GM19025 (cell line): ENCODE measurements around the gene GIGYF2.

Source experiments
- ATAC-seq: cut with Tn5 transposase; IDR thresholded peaks from one replicate; pipeline ENCODE4 v1.9.1; 2021; ENCODE audit warnings: mild to moderate bottlenecking, low read depth, moderate library complexity; ENCODE audit not compliant: unreplicated experiment

The GIGYF2 gene

DNA sequence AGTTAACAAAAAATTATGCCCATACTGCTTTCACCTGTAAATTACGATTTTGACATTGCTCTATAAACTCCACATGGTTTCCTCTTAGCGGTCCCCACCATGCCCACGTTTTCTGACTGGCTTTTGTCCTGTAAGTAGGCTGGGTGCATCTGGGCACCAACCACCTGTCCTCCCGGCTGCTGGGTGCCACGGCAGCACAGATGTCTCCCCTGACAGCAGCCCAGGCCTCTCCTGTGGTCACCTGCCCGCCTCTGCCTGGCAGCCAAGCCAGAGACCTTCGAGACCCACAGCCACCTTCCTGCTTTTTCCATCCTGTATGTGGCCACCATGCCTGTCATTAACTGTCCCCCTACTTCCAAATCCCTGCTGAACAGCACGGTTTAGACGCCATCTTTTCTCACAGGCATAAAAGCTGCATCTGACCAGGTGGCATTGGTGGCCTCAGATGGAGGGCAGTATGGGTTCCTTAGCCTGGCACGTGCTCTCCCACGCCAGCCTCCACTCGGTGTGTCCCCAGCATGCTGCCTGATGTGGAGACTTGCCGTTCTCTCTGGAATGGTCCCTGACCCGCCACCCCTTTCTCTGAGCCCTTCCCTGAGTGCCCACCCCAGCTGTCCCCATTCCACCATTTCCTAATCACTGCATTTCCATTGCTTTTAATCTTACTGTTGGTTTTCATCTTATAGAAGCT, 191.9 kb downstream of the GIGYF2 start:
- ATAC-seq: no peak

DNA sequence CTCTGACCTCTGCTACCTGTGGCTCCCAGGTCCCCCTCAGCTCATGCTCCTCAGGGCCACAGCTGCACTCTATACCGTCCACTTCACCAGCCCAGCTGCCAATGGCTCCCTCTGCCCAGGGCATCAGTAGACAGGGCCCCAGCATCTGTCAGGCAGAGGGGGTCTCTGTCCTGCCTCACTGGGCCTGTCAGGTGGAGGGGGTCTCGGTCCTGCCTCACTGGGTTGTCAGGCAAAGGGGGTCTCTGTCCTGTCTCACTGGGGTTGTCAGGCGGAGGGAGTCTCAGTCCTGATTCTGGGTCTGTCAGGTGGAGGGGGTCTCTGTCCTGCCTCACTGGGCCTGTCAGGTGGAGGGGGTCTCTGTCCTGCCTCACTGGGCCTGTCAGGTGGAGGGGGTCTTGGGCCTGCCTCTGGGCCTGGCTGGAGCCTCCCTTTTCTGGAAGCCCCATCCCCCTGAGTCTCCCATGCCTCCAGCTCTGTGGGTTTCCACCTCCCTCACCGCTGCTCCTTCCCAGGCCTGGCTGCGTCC, 192.8 kb downstream of the GIGYF2 start:
- ATAC-seq: no peak

DNA sequence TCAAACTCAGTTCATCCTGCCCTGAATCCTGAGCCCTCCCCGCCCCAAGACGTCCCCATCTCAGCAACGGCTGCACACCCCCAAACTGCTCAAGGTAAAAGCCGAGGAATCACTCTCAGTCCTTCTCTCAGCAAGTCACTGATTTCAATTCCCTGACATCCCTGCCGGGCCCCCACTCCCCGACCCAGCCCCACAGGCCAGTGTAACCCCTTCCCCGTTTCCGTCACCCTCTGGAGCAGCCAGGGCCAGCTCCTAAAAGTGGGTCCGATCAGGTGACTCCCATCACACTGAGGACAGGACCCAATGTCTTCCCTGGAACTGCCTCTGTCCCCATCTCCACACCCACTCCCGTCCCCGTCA, 193.4 kb downstream of the GIGYF2 start:
- ATAC-seq: no peak

DNA sequence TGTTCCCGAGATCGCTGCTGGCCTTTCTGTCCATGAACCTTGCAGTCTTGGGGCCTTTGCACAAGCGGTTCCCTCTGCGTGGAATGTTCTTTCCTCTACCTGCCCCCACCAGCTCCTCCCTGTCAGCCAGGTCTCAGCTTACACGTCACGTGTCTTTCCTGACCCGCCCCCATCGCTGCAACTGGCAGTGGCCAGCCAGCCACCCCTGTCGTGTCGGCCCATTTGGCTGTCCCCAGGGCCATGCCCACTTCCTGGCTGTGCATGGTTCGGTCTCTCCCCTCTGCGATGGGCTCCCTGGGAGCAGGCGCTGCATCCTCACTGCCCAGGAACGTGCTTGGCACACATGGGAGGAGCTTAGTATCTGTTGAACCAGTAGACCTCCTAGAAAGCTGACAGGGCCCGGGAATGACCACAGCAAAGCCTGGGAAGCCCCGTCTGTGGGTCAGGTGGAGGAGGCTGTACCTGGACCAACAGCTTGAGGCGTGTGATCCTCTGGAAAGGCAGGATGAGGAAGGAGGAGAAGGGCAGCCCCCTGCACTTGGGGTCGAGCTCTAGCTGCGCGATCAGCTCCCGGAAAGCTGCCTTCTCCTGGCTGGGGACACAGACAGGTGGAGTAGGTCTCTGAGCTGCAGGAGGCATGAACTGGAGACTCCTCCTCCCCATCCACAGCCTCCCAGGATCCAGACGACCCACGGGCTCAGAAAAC, 193.9 kb downstream of the GIGYF2 start:
- ATAC-seq: no peak

GRCh38 chr2:232891621-232892071, 194.5 kb downstream of the GIGYF2 start:
- no peak for ATAC-seq

- no peak for ATAC-seq
Observed at GRCh38 chr2:232892221-232892620, 195.1 kb downstream of the GIGYF2 start.

GRCh38 chr2:232892843-232893242, 195.7 kb downstream of the GIGYF2 start:
- no peak for ATAC-seq

DNA sequence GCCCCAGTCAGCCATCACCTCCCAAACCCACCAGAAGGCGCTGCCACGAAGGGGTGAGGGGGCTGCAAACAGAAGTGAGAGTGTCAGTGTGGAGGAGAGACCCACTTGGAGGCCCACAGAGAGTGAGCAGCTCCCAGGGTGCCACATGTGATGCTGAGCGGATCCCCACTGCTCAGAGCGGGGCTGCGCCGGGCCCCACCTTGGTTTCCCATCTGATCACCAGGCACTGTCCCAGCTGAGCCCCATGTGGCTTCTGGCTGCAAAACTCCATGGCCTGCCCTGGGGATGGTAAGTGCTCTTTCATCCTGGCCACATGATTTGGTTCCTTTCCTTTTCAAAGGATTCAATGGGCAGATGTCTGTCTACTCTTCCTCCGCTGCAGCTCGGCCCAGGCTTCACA, 196.7 kb downstream of the GIGYF2 start:
- ATAC-seq: no peak

GRCh38 chr2:232894251-232894650, 197.1 kb downstream of the GIGYF2 start:
- no peak for ATAC-seq

GRCh38 chr2:232894746-232895145, 197.6 kb downstream of the GIGYF2 start:
- no peak for ATAC-seq

GRCh38 chr2:232896111-232896510, 199.0 kb downstream of the GIGYF2 start:
- no peak for ATAC-seq

GRCh38 chr2:232896720-232897597, 199.8 kb downstream of the GIGYF2 start:
- ATAC-seq: no peak

DNA sequence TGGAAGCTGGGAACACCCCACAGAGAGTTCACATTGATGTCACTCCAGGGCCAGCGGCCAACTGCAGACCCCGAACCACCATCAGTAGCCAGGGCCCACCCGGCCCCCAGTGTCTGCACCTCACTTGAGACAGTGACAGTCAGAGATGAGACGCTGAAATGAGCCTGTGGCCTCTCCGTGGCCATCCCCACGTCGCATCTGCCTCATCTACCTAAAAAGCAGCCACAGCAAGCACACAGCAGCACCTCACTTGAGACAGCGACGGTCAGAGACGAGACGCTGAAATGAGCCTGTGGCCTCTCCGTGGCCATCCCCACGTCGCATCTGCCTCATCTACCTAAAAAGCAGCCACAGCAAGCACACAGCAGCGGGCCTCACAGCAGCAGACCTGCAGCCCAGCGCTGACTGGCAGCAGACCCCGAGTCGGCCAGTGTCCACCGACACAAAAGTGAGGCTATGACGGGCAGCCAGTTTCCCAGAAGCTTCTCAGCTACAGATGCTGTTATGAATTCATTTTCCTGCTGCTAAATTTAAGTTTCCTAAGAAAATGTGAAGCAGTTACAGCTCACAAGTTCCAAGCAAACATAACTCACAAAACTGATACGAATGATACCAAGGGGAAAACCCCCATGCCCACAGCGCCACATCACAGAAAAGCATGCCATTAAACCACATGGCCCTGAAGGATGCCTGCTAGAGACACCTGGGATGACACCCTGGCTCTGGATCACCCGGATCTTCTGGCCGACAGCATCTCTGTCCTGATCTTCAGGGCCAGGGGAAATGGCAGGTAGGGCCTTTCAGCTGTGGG, 200.7 kb downstream of the GIGYF2 start:
- ATAC-seq: no peak

- no peak for ATAC-seq
Observed at GRCh38 chr2:232898592-232899543, 201.7 kb downstream of the GIGYF2 start.

DNA sequence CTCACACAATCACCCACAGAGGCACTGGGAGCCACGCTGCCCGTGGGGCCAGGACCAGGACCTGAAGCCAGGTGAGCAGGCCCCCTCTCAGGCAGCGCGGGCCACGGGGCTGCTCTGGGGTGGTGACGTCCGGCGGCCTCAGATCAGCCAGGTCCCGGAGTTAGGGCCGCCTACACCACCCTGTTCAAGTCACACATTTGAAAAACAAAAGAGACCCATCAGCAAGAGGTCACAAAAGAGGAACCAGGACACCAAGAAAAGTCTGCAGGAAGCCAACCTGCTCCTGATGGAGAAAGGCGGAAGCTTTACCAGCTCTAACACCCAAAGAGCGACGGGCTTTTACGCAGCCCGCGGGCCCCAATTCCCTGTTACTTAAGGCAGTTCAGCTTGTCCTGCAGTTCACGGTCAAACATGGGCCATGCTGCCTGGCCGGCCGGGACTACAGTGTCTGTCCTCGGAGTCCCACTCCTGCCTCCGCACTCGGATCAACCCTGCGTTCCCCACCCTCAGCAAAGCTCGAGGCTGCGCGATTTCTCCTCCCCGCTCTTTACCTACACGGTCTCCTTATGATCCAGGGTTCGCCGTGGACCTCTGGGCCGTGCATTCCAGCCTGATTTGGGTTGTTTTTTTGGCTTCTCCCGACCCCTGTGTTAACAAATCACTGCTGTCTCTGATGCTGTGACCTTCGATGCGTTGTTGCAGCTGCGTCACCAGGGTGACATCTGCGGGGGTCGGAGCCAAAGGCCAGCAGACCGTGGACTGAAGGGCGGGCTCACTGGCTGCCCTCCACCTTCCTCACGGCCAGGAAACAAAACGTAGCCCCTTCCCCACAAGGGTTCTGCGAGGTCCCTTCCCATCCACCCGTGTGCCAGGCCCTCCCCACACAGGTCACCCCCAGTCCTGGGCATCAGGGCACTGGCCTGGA, 203.9 kb downstream of the GIGYF2 start:
- no peak for ATAC-seq

GRCh38 chr2:232901736-232902578, 204.8 kb downstream of the GIGYF2 start:
- ATAC-seq: no peak

- ATAC-seq: no peak
Observed at GRCh38 chr2:232903989-232904388, 206.9 kb downstream of the GIGYF2 start.
